ENCODE results near the gene LBR.

The LBR gene

GRCh38 chr1:225428881-225429455, 1.1 kb upstream of the LBR start:
- FAIRE-seq (no peak), DNase-seq (ENCODE audit: insufficient read length, low spot score) (no peak)
- TF ChIP-seq CTCF (IDR thresholded peaks at IDR 0.05; ENCODE audit: insufficient read depth, missing control alignments): no peak

DNA sequence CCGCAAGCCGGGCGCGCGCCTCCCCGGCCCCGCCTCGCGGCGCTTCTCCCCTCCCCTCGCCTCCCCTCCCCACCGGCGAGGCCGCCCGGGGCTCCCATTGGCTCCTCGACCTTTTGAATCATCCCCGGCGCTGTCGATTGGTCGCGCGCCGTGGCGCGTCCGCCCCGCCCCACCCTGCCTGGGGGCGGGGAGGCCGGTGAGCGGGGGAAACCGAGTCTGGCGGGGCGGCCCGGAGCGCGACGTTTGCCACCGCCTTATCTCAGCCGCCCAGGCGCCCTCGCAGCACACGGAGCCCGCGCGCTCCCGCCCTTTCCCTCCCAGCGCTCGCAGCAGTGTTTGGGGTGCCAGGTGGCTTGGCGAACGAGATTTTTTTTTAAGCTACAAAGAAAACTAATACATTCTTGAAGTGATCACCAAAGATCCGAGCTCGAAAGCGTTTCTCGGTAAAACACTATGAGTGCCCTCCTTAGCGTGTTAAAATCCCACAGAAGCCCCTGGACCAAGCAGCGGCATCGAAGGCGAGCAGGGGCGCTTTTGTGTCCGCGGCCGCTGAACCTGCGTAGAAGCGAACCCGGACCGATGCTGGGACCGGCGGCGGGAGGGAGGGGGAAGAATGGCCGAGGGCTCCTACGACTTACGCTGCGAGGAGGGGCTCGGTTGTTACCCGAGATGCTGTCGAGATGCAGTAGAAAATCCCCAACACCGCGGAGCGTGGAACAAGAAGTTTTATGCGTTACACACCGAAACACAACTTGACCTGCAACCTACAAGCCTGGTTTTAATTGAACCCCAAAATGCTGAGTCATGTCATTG, 436 bp upstream of the LBR start:
- TF ChIP-seq CTCF (IDR thresholded peaks at IDR 0.05; ENCODE audit: insufficient read depth, missing control alignments): no peak
- FAIRE-seq (no peak), DNase-seq (ENCODE audit: insufficient read length, low spot score) (peak; percentile 95)

GRCh38 chr1:225426395-225427234, 1.2 kb downstream of the LBR start:
- DNase-seq (ENCODE audit: insufficient read length, low spot score) (peak; percentile 31), FAIRE-seq (no peak)
- TF ChIP-seq CTCF (IDR thresholded peaks at IDR 0.05; ENCODE audit: insufficient read depth, missing control alignments): no peak

GRCh38 chr1:225425201-225425786, 2.5 kb downstream of the LBR start:
- no peak for TF ChIP-seq CTCF (IDR thresholded peaks at IDR 0.05; ENCODE audit: insufficient read depth, missing control alignments)
- no peak for DNase-seq (ENCODE audit: insufficient read length, low spot score)
- peak; percentile 25 for FAIRE-seq

DNA sequence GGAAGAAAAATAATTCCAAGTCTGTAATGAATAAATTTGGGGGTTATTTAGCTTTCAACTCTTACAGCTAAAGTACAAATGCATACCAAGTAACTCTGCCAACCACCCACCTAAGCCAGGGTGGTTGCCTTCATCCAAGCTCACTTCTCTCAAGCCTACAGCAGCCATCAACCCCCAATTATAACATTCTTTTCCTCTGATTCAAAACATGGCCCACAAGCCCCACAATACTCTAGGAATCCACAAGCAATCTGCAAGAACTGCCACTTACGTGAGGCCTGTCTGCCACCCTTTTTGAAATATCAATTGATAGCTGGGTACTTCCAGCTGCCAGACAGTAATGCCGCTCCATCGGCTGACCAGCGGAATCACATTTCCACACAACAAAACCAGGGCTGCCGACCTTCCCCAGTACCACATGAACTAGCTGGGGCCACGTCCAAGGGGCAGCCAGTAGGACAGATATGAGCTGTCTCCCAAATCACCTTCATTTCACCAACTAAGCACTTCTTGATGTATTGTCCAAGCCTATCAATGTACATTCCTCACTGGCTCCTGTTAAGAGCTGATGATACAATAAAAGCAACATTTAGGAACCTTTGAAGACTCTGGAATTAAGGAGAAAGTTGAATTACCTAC, 3.2 kb downstream of the LBR start:
- TF ChIP-seq CTCF (IDR thresholded peaks at IDR 0.05; ENCODE audit: insufficient read depth, missing control alignments): no peak
- no peak for DNase-seq (ENCODE audit: insufficient read length, low spot score)
- no peak for FAIRE-seq

DNA sequence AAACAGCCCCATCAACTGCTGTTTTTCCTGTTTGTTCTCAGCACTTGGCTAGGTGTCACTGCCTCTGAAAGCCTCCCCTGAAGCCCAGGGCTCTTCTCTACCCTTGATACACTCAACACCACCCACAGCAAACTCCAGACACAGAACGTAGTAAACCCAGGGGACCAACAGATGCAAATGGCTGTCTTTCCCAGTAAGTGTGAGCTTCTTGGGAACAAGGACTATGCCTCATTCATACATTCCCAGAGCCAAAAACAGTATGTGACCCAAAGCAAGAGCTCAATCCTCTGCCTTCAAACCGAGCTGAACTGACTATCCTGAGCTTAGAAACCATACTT, 4.4 kb downstream of the LBR start:
- FAIRE-seq: no peak
- no peak for TF ChIP-seq CTCF (IDR thresholded peaks at IDR 0.05; ENCODE audit: insufficient read depth, missing control alignments)
- DNase-seq (ENCODE audit: insufficient read length, low spot score): no peak
